T47D (cell line): ENCODE measurements around the gene NKX1-2.

ENCODE experiments used
- DNase-seq, 2 experiments: peaks; one replicate each; pipeline versions ENCODE4 v3.0.0 to v3.0.0-alpha.2; 2011 to 2012; ENCODE audit warnings: low read depth in 1 of 2, low spot score in 1 of 2
- JUND ChIP-seq: IDR thresholded peaks from 2 replicates; pipeline ENCODE4 v1.6.1; 2012; ENCODE audit warnings: low read depth
- in situ Hi-C: cut with HindIII; loops from 2 replicates; pipeline ENCODE4 v1.10.0; 2016; ENCODE audit warnings: low sequenced_read_pairs, low pct_unique_long_range_greater_than_20kb

NKX1-2 gene

GRCh38 chr10:124484661-124485060 is 34.8 kb upstream of the NKX1-2 start:
- no peak for TF ChIP-seq JUND
- in situ Hi-C loops: no loop called here
- no peak for DNase-seq

GRCh38 chr10:124484031-124484430 is 34.2 kb upstream of the NKX1-2 start:
- no peak for DNase-seq
- no peak for TF ChIP-seq JUND
- in situ Hi-C loops: no loop called here

- DNase-seq: no peak
- TF ChIP-seq JUND: no peak
- in situ Hi-C loops: no loop called here
Observed at GRCh38 chr10:124482876-124483275, 33.0 kb upstream of the NKX1-2 start.

- no peak for TF ChIP-seq JUND
- in situ Hi-C loops: no loop called here
- no peak for DNase-seq
Observed at GRCh38 chr10:124482236-124482800, 32.5 kb upstream of the NKX1-2 start.

- in situ Hi-C loops: no loop called here
- no peak for DNase-seq
- TF ChIP-seq JUND: no peak
Observed at GRCh38 chr10:124481717-124482116, 31.9 kb upstream of the NKX1-2 start.

- no peak for TF ChIP-seq JUND
- in situ Hi-C loops: no loop called here
- no peak for DNase-seq
Observed at GRCh38 chr10:124480860-124481259, 31.0 kb upstream of the NKX1-2 start.

- TF ChIP-seq JUND: no peak
- in situ Hi-C loops: no loop called here
- no peak for DNase-seq
Observed at GRCh38 chr10:124478515-124478914, 28.7 kb upstream of the NKX1-2 start.

GRCh38 chr10:124477614-124478363 is 28.0 kb upstream of the NKX1-2 start:
- in situ Hi-C loops: no loop called here
- no peak for DNase-seq

GRCh38 chr10:124476043-124476725 is 26.3 kb upstream of the NKX1-2 start:
- TF ChIP-seq JUND: no peak
- in situ Hi-C loops: no loop called here
- DNase-seq: no peak

More at GRCh38 chr10:124477614-124478363, 28.0 kb upstream of the NKX1-2 start:
- TF ChIP-seq JUND: no peak

GRCh38 chr10:124474514-124475070 is 24.8 kb upstream of the NKX1-2 start:
- in situ Hi-C loops: no loop called here
- DNase-seq: no peak
- no peak for TF ChIP-seq JUND

- in situ Hi-C loops: no loop called here
- DNase-seq: no peak
- TF ChIP-seq JUND: no peak
Observed at GRCh38 chr10:124473070-124473469, 23.2 kb upstream of the NKX1-2 start.

GRCh38 chr10:124472071-124472470 is 22.2 kb upstream of the NKX1-2 start:
- DNase-seq: no peak
- in situ Hi-C loops: no loop called here
- TF ChIP-seq JUND: no peak
